ENCODE measurements around the gene PRKD1. TPM values are rescaled to one million over a fixed set of nuclear protein-coding genes. Genes with fewer than 3 reads are reported as not detected.

The PRKD1 gene
- total RNA-seq, 8 experiments from 2014 or later: 0.25 to 15.2 (median 3.1) TPM

GRCh38 chr14:29757711-29758233 lies 169.9 kb downstream of the PRKD1 start:
- Histone ChIP-seq H3K4me3 (no peak overlapping the region), H3K27ac (no peak overlapping the region), H3K4me1 (replicated peaks in 1 of 2) (no peaks in the 10 kb centered on the region)
- WGBS, 10 experiments: 27 to 100% (median 83%) methylated on average over 1 to 3 of the region's 3 CpGs
- in situ Hi-C loops (cut with MboI; ENCODE audit: low pct_unique_long_range_greater_than_20kb in 2 of 9, low sequenced_read_pairs in 9 of 9, unreplicated experiment in 9 of 9): no loop called here
- ATAC-seq (replicated peaks in 6 of 8): no peak

- Histone ChIP-seq H3K4me3 (no peak overlapping the region), H3K27ac (no peak overlapping the region), H3K4me1 (replicated peaks in 1 of 2) (no peaks in the 10 kb centered on the region)
- in situ Hi-C loops (cut with MboI; ENCODE audit: low pct_unique_long_range_greater_than_20kb in 2 of 9, low sequenced_read_pairs in 9 of 9, unreplicated experiment in 9 of 9): no loop called here
- 43 to 100% (median 88%) methylated on average over 1 of the region's 1 CpG; no CpG with 5 or more reads in 3 of the 10 experiments for WGBS, 10 experiments
- ATAC-seq (replicated peaks in 6 of 8): no peak
These were observed 170.4 kb downstream of the PRKD1 start for GRCh38 chr14:29757188-29757680.

- in situ Hi-C loops (cut with MboI; ENCODE audit: low pct_unique_long_range_greater_than_20kb in 2 of 9, low sequenced_read_pairs in 9 of 9, unreplicated experiment in 9 of 9): no loop called here
- Histone ChIP-seq H3K27ac (no peak overlapping the region), H3K4me1 (replicated peaks in 1 of 2) (no peaks in the 10 kb centered on the region), H3K4me3 (no peak overlapping the region)
- 67 to 100% (median 100%) methylated on average over 1 of the region's 1 CpG for WGBS, 10 experiments
- ATAC-seq (replicated peaks in 6 of 8): no peak
These were observed 171.6 kb downstream of the PRKD1 start for GRCh38 chr14:29756019-29756385.

- in situ Hi-C loops (cut with MboI; ENCODE audit: low pct_unique_long_range_greater_than_20kb in 2 of 9, low sequenced_read_pairs in 9 of 9, unreplicated experiment in 9 of 9): no loop called here
- 44 to 77% (median 70%) methylated on average over 2 to 4 of the region's 4 CpGs; no CpG with 5 or more reads in 2 of the 10 experiments for WGBS, 10 experiments
- H3K4me3 ChIP-seq: no peak overlapping the region
- no peaks in the 10 kb centered on the region for H3K4me1 ChIP-seq (replicated peaks in 1 of 2)
- no peak overlapping the region for H3K27ac ChIP-seq
- ATAC-seq (replicated peaks in 6 of 8): no peak
These were observed 172.2 kb downstream of the PRKD1 start for GRCh38 chr14:29755311-29756018.

- WGBS, 10 experiments: 29 to 100% (median 43%) methylated on average over 1 of the region's 1 CpG; no CpG with 5 or more reads in 1 of the 10 experiments
- ATAC-seq (replicated peaks in 6 of 8): no peak
- H3K4me3 ChIP-seq: no peak overlapping the region
- H3K4me1 ChIP-seq (replicated peaks in 1 of 2): peaks cover 0 to 10% of the 10 kb centered on the region in 2 donors
- H3K27ac ChIP-seq: no peak overlapping the region
- in situ Hi-C loops (cut with MboI; ENCODE audit: low pct_unique_long_range_greater_than_20kb in 2 of 9, low sequenced_read_pairs in 9 of 9, unreplicated experiment in 9 of 9): no loop called here
These were observed 173.5 kb downstream of the PRKD1 start for GRCh38 chr14:29754134-29754533.

- no peak for ATAC-seq (replicated peaks in 6 of 8)
- WGBS, 10 experiments: 36 to 100% (median 68%) methylated on average over 1 to 3 of the region's 3 CpGs
- H3K4me3 ChIP-seq: no peak overlapping the region
- in situ Hi-C loops (cut with MboI; ENCODE audit: low pct_unique_long_range_greater_than_20kb in 2 of 9, low sequenced_read_pairs in 9 of 9, unreplicated experiment in 9 of 9): no loop called here
- H3K27ac ChIP-seq: no peak overlapping the region
- H3K4me1 ChIP-seq (replicated peaks in 1 of 2): peaks cover 0 to 12% of the 10 kb centered on the region in 2 donors
These were observed 175.3 kb downstream of the PRKD1 start for GRCh38 chr14:29752221-29752923.

- ATAC-seq (replicated peaks in 6 of 8): peak in 2 of 8 experiments; percentile 40 to 52
- Histone ChIP-seq H3K27ac (no peak overlapping the region), H3K4me3 (no peak overlapping the region), H3K4me1 (replicated peaks in 1 of 2) (peaks cover 0 to 12% of the 10 kb centered on the region in 2 donors)
- in situ Hi-C loops (cut with MboI; ENCODE audit: low pct_unique_long_range_greater_than_20kb in 2 of 9, low sequenced_read_pairs in 9 of 9, unreplicated experiment in 9 of 9): no loop called here
- WGBS, 10 experiments: 0 to 55% (median 28%) methylated on average over 1 to 2 of the region's 2 CpGs
These were observed 177.8 kb downstream of the PRKD1 start for GRCh38 chr14:29749829-29750228.

- ATAC-seq (replicated peaks in 6 of 8): no peak
These were observed 178.3 kb downstream of the PRKD1 start for GRCh38 chr14:29749327-29749726.

GRCh38 chr14:29745863-29746262 lies 181.8 kb downstream of the PRKD1 start:
- Histone ChIP-seq H3K4me3 (no peak overlapping the region), H3K27ac (no peak overlapping the region), H3K4me1 (replicated peaks in 1 of 2) (peaks cover 0 to 21% of the 10 kb centered on the region in 2 donors)
- ATAC-seq (replicated peaks in 6 of 8): no peak
- in situ Hi-C loops (cut with MboI; ENCODE audit: low pct_unique_long_range_greater_than_20kb in 2 of 9, low sequenced_read_pairs in 9 of 9, unreplicated experiment in 9 of 9): no loop called here
- 67 to 100% (median 88%) methylated on average over 1 to 3 of the region's 3 CpGs; no CpG with 5 or more reads in 2 of the 10 experiments for WGBS, 10 experiments

More at GRCh38 chr14:29749327-29749726, 178.3 kb downstream of the PRKD1 start:
- Histone ChIP-seq H3K27ac (no peak overlapping the region), H3K4me3 (no peak overlapping the region), H3K4me1 (replicated peaks in 1 of 2) (peaks cover 0 to 12% of the 10 kb centered on the region in 2 donors)
- 0 to 100% (median 56%) methylated on average over 1 to 3 of the region's 3 CpGs; no CpG with 5 or more reads in 3 of the 10 experiments for WGBS, 10 experiments
- in situ Hi-C loops (cut with MboI; ENCODE audit: low pct_unique_long_range_greater_than_20kb in 2 of 9, low sequenced_read_pairs in 9 of 9, unreplicated experiment in 9 of 9): no loop called here

GRCh38 chr14:29743531-29743930 lies 184.1 kb downstream of the PRKD1 start:
- Histone ChIP-seq H3K4me1 (replicated peaks in 1 of 2) (peaks cover 0 to 9% of the 10 kb centered on the region in 2 donors), H3K27ac (no peak overlapping the region), H3K4me3 (no peak overlapping the region)
- no peak for ATAC-seq (replicated peaks in 6 of 8)
- in situ Hi-C loops (cut with MboI; ENCODE audit: low pct_unique_long_range_greater_than_20kb in 2 of 9, low sequenced_read_pairs in 9 of 9, unreplicated experiment in 9 of 9): no loop called here
- WGBS, 10 experiments: 48 to 100% (median 88%) methylated on average over 1 to 3 of the region's 3 CpGs; no CpG with 5 or more reads in 3 of the 10 experiments

- in situ Hi-C loops (cut with MboI; ENCODE audit: low pct_unique_long_range_greater_than_20kb in 2 of 9, low sequenced_read_pairs in 9 of 9, unreplicated experiment in 9 of 9): no loop called here
- ATAC-seq (replicated peaks in 6 of 8): no peak
- 36 to 92% (median 57%) methylated on average over 1 to 5 of the region's 5 CpGs; no CpG with 5 or more reads in 1 of the 10 experiments for WGBS, 10 experiments
- no peak overlapping the region for H3K27ac ChIP-seq
- H3K4me1 ChIP-seq (replicated peaks in 1 of 2): peaks cover 0 to 9% of the 10 kb centered on the region in 2 donors
- no peak overlapping the region for H3K4me3 ChIP-seq
These were observed 185.7 kb downstream of the PRKD1 start for GRCh38 chr14:29741909-29742401.

- ATAC-seq (replicated peaks in 6 of 8): no peak
- in situ Hi-C loops (cut with MboI; ENCODE audit: low pct_unique_long_range_greater_than_20kb in 2 of 9, low sequenced_read_pairs in 9 of 9, unreplicated experiment in 9 of 9): no loop called here
- H3K4me1 ChIP-seq (replicated peaks in 1 of 2): peaks cover 0 to 9% of the 10 kb centered on the region in 2 donors
- H3K4me3 ChIP-seq: no peak overlapping the region
- H3K27ac ChIP-seq: no peak overlapping the region
These were observed 187.2 kb downstream of the PRKD1 start for GRCh38 chr14:29740491-29740890.

GRCh38 chr14:29738950-29739349 lies 188.7 kb downstream of the PRKD1 start:
- Histone ChIP-seq H3K4me3 (no peak overlapping the region), H3K4me1 (replicated peaks in 1 of 2) (peaks cover 0 to 9% of the 10 kb centered on the region in 2 donors), H3K27ac (no peak overlapping the region)
- in situ Hi-C loops (cut with MboI; ENCODE audit: low pct_unique_long_range_greater_than_20kb in 2 of 9, low sequenced_read_pairs in 9 of 9, unreplicated experiment in 9 of 9): no loop called here
- no peak for ATAC-seq (replicated peaks in 6 of 8)
- 75 to 100% (median 92%) methylated on average over 1 of the region's 1 CpG; no CpG with 5 or more reads in 1 of the 10 experiments for WGBS, 10 experiments

All from motor neuron (in vitro differentiated cells).